ENCODE results near the gene WDR1. TPM values are rescaled to one million over a fixed set of nuclear protein-coding genes. Genes with fewer than 3 reads are reported as not detected.

WDR1 gene
- total and polyA plus RNA-seq, 3 donors from 2014 or later: 165 to 295 (median 168) TPM

- no peaks in the 10 kb centered on the region for H3K9me3 ChIP-seq
- H3K4me1 ChIP-seq: no peaks in the 10 kb centered on the region
- no peaks in the 10 kb centered on the region for H3K36me3 ChIP-seq (ENCODE audit: low read depth, missing control alignments)
- WGBS, 2 donors: 79 to 89% methylated on average over 6 of the region's 6 CpGs
- intact Hi-C loops (cut with DNase I; ENCODE audit: low total_unique reads): no loop called here
- H3K27me3 ChIP-seq: no peaks in the 10 kb centered on the region
- DNase-seq: no peak
- TF ChIP-seq CTCF (IDR thresholded peaks at IDR 0.05): no peak
- TF ChIP-seq POLR2A (IDR thresholded peaks at IDR 0.05): no peak
- H3K27ac ChIP-seq: no peak overlapping the region
- H3K4me3 ChIP-seq: no peak overlapping the region
Observed at GRCh38 chr4:10161840-10162239, 45.2 kb upstream of the WDR1 start.

- no peaks in the 10 kb centered on the region for H3K4me1 ChIP-seq
- H3K27ac ChIP-seq: no peak overlapping the region
- H3K9me3 ChIP-seq: no peaks in the 10 kb centered on the region
- DNase-seq: no peak
- H3K27me3 ChIP-seq: no peaks in the 10 kb centered on the region
- H3K4me3 ChIP-seq: no peak overlapping the region
- no peaks in the 10 kb centered on the region for H3K36me3 ChIP-seq (ENCODE audit: low read depth, missing control alignments)
- intact Hi-C loops (cut with DNase I; ENCODE audit: low total_unique reads): no loop called here
- 52 to 73% methylated on average over 3 of the region's 3 CpGs for WGBS, 2 donors
- no peak for TF ChIP-seq CTCF (IDR thresholded peaks at IDR 0.05)
- no peak for TF ChIP-seq POLR2A (IDR thresholded peaks at IDR 0.05)
Observed at GRCh38 chr4:10161146-10161545, 44.5 kb upstream of the WDR1 start.

GRCh38 chr4:10160281-10160856 lies 43.8 kb upstream of the WDR1 start:
- H3K4me3 ChIP-seq: no peak overlapping the region
- no peaks in the 10 kb centered on the region for H3K4me1 ChIP-seq
- no peak overlapping the region for H3K27ac ChIP-seq
- no peak for DNase-seq
- 63 to 68% methylated on average over 7 of the region's 7 CpGs for WGBS, 2 donors
- TF ChIP-seq CTCF (IDR thresholded peaks at IDR 0.05) (no peak), POLR2A (IDR thresholded peaks at IDR 0.05) (no peak)
- intact Hi-C loops (cut with DNase I; ENCODE audit: low total_unique reads): no loop called here
- H3K27me3 ChIP-seq: no peaks in the 10 kb centered on the region
- no peaks in the 10 kb centered on the region for H3K36me3 ChIP-seq (ENCODE audit: low read depth, missing control alignments)
- H3K9me3 ChIP-seq: no peaks in the 10 kb centered on the region

GRCh38 chr4:10159671-10160070 lies 43.1 kb upstream of the WDR1 start:
- Histone ChIP-seq H3K9me3 (no peaks in the 10 kb centered on the region), H3K27me3 (no peaks in the 10 kb centered on the region), H3K36me3 (ENCODE audit: low read depth, missing control alignments) (no peaks in the 10 kb centered on the region), H3K27ac (no peak overlapping the region), H3K4me1 (no peaks in the 10 kb centered on the region), H3K4me3 (no peak overlapping the region)
- TF ChIP-seq POLR2A (IDR thresholded peaks at IDR 0.05): no peak
- TF ChIP-seq CTCF (IDR thresholded peaks at IDR 0.05): no peak
- no peak for DNase-seq
- intact Hi-C loops (cut with DNase I; ENCODE audit: low total_unique reads): loop anchor here (5.0 kb wide), 1 partner anchor 243 kb away; no protein-coding TSS in a partner anchor

- H3K36me3 ChIP-seq (ENCODE audit: low read depth, missing control alignments): no peaks in the 10 kb centered on the region
- TF ChIP-seq POLR2A (IDR thresholded peaks at IDR 0.05) (no peak), CTCF (IDR thresholded peaks at IDR 0.05) (no peak)
- no peaks in the 10 kb centered on the region for H3K27me3 ChIP-seq
- H3K4me3 ChIP-seq: no peak overlapping the region
- no peak for DNase-seq
- no peaks in the 10 kb centered on the region for H3K4me1 ChIP-seq
- no peak overlapping the region for H3K27ac ChIP-seq
- intact Hi-C loops (cut with DNase I; ENCODE audit: low total_unique reads): loop anchor here (5.0 kb wide), 1 partner anchor 244 kb away; no protein-coding TSS in a partner anchor
- no peaks in the 10 kb centered on the region for H3K9me3 ChIP-seq
- 42 to 50% methylated on average over 8 to 9 of the region's 9 CpGs for WGBS, 2 donors
Observed at GRCh38 chr4:10158333-10158942, 41.8 kb upstream of the WDR1 start.

All from testis (tissue), 3 donors.